Measurements from ENCODE around the gene OPA3.

The OPA3 gene

DNA sequence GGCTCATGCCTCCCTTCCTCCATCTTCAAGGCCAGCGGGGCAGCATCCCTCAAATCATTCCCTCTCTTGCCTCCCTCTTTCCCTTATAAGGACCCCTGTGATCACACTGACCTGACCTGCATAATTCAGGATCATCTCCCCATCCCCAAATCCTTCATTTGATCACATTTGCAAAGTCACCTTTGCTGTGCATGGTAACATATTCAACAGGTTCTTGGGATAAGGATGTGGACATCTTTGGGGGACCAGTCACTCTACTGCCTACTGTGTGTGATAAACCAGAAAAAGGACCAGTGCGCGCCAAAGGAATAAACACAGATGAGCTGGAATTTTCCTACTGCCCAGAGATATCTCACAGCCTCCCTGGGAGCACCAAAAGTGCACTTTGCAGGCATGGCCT is 7.9 kb downstream of the OPA3 start:
- H3K4me3 ChIP-seq (replicated peaks; ENCODE audit: low read depth, low read length) = no peak overlapping the region
- no peak for DNase-seq (ENCODE audit: extremely low read depth, insufficient read length)
- no peaks in the 10 kb centered on the region for H3K36me3 ChIP-seq (ENCODE audit: control insufficient read depth, insufficient read depth, low read length)
- no peaks in the 10 kb centered on the region for H3K27me3 ChIP-seq (replicated peaks; ENCODE audit: control insufficient read depth, insufficient read depth, low read length)
- TF ChIP-seq, protein P1, sequence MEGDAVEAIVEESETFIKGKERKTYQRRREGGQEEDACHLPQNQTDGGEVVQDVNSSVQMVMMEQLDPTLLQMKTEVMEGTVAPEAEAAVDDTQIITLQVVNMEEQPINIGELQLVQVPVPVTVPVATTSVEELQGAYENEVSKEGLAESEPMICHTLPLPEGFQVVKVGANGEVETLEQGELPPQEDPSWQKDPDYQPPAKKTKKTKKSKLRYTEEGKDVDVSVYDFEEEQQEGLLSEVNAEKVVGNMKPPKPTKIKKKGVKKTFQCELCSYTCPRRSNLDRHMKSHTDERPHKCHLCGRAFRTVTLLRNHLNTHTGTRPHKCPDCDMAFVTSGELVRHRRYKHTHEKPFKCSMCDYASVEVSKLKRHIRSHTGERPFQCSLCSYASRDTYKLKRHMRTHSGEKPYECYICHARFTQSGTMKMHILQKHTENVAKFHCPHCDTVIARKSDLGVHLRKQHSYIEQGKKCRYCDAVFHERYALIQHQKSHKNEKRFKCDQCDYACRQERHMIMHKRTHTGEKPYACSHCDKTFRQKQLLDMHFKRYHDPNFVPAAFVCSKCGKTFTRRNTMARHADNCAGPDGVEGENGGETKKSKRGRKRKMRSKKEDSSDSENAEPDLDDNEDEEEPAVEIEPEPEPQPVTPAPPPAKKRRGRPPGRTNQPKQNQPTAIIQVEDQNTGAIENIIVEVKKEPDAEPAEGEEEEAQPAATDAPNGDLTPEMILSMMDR (IDR thresholded peaks at IDR 0.05; ENCODE audit: insufficient read depth, low read length, poor library complexity, severe bottlenecking) = no peak

DNA sequence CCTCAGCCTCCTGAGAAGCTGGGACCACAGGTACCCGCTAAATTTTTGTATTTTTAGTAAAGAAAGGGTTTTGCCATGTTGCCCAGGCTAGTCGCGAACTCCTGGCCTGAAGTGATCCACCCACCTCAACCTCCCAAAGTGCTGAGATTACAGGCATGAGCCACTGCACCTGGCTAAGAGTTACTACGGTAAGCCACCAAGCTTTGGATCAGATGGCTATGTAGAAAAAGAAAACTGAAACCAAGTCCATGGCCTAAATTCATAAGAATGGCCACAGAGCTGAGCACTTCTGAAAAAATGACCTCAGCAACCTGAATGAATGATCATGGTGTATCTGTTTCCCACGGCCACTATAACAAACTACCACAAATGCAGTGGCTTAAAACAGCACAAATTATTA is 9.4 kb downstream of the OPA3 start:
- H3K27me3 ChIP-seq (replicated peaks; ENCODE audit: control insufficient read depth, insufficient read depth, low read length) = no peaks in the 10 kb centered on the region
- TF ChIP-seq, protein P1 (IDR thresholded peaks at IDR 0.05; ENCODE audit: insufficient read depth, low read length, poor library complexity, severe bottlenecking) = no peak
- DNase-seq (ENCODE audit: extremely low read depth, insufficient read length) = no peak
- no peaks in the 10 kb centered on the region for H3K36me3 ChIP-seq (ENCODE audit: control insufficient read depth, insufficient read depth, low read length)
- no peak overlapping the region for H3K4me3 ChIP-seq (replicated peaks; ENCODE audit: low read depth, low read length)

DNA sequence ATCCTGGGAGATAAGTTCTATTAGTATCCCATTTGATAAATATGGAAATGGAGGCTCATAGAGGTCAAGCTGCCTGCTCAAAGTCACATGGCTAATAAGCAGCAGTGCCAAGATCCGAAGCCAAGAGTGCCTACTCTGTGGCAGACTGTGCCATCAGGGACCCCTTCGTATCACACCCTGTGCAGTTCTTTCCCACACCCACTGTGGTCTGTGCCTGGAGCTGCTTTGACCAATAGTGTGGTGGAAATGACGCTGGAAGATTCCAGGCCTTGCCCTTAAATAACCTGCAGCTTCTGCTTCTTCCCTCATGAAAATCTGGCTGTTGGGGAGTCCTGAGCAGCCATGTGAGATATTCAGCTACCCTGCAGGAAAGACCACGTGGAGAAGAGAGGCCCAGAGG is 10.1 kb downstream of the OPA3 start:
- no peak overlapping the region for H3K4me3 ChIP-seq (replicated peaks; ENCODE audit: low read depth, low read length)
- DNase-seq (ENCODE audit: extremely low read depth, insufficient read length) = no peak
- no peaks in the 10 kb centered on the region for H3K36me3 ChIP-seq (ENCODE audit: control insufficient read depth, insufficient read depth, low read length)
- TF ChIP-seq, protein P1 (IDR thresholded peaks at IDR 0.05; ENCODE audit: insufficient read depth, low read length, poor library complexity, severe bottlenecking) = no peak
- no peaks in the 10 kb centered on the region for H3K27me3 ChIP-seq (replicated peaks; ENCODE audit: control insufficient read depth, insufficient read depth, low read length)

DNA sequence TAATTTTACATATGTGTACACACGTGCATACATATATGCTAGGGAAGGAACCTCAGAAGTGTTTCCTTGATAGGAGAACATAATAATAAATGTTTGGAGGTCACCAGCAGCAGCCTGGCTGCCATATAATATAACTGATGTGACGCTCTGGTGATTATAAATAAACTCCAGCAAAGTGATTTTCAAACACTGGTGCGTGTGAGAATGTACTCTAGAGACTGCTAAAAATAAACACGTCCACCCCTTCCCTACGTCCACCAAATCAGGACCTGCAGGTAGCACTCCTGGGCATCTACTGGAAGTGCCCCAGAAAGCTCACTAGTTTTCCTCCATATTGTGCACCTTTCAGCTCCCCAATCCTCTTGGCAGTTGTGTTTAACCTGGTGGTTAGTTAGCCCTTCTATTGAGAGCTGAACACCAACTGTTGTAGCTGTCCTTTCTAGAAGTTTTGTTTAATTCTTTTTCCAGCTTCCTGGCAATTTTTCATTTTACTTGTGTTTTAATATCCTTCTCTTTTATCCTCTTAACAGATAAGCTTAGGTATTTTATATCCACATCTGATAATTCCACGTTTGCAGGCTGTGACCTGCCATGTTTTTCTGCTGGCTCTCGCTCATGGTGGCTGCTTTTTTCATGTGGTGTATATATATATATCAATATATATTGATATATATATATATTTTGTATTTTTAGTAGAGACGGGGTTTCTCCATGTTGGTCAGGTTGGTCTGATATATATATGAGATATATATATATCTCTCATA is 13.0 kb downstream of the OPA3 start:
- Histone ChIP-seq H3K36me3 (ENCODE audit: control insufficient read depth, insufficient read depth, low read length) (no peaks in the 10 kb centered on the region; the same call in 1 of the 2 replicates), H3K27me3 (replicated peaks; ENCODE audit: control insufficient read depth, insufficient read depth, low read length) (no peaks in the 10 kb centered on the region), H3K4me3 (replicated peaks; ENCODE audit: low read depth, low read length) (no peak overlapping the region)
- TF ChIP-seq, protein P1 (IDR thresholded peaks at IDR 0.05; ENCODE audit: insufficient read depth, low read length, poor library complexity, severe bottlenecking) = no peak
- DNase-seq (ENCODE audit: extremely low read depth, insufficient read length) = no peak

DNA sequence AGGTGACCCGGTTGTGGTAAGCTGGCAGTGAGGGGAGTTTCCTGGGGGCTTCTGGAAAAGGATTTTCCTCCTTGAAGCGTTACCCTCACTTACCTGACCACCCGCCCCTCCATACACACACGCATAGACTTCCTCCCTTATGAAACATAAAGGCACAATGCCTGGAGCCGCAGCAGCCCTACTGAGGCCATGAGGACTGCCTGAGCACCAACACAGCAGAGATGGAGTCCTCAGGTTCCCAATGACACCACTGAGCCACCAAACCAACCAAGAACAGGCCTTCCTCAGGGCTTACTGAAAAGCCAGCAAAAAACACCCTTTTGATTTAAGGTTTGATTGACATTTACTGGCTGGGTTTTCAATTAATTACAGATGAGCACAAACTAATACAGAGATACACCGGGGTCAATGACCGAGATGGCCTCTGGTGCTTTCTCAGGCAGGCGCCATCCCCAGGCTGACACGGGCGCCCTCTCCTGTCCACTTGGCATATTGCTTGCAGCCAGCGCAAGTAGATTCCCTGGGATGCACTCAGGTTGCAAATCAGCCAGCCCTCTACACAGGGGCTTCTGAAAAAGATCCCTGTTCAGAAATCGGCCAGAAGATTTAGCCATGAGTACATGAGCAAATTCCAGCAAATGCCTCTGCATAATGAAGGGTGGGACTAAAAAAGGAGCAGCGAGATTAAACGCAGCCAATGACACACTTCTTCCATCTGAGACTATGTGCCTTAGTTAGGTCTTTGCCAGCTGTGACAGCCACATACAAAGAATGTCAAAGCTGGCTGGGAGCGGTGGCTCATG is 14.8 kb downstream of the OPA3 start:
- TF ChIP-seq, protein P1 (IDR thresholded peaks at IDR 0.05; ENCODE audit: insufficient read depth, low read length, poor library complexity, severe bottlenecking) = peak; percentile 91
- peak; percentile 31 for DNase-seq (ENCODE audit: extremely low read depth, insufficient read length)
- no peaks in the 10 kb centered on the region; the same call in 1 of the 2 replicates for H3K36me3 ChIP-seq (ENCODE audit: control insufficient read depth, insufficient read depth, low read length)
- no peaks in the 10 kb centered on the region for H3K27me3 ChIP-seq (replicated peaks; ENCODE audit: control insufficient read depth, insufficient read depth, low read length)
- no peak overlapping the region for H3K4me3 ChIP-seq (replicated peaks; ENCODE audit: low read depth, low read length)
